Spleen (tissue), 7 donors: ENCODE measurements around the gene SHTN1.

Experiments used
- POLR2A ChIP-seq, 3 donors: fragments of 450-650 bp; IDR thresholded peaks; one replicate each; pipeline ENCODE4 v1.5.1; 2017; ENCODE audit warnings: antibody characterized with exemption in 3 of 3, mild to moderate bottlenecking in 1 of 3
- TF ChIP-seq, protein P1 (sequence below), 11 experiments: fragments of 200-600 bp in 7 of 11; fragments of 450-650 bp in 4 of 11; sonication (generic) in 4 of 11; IDR thresholded peaks in 8 of 11; conservative IDR thresholded peaks in 3 of 11; 1 replicate in 7 of 11; 2 replicates in 4 of 11; pipeline versions ENCODE4 v1.4.0 to v1.8.0; 2016 to 2021; ENCODE audit warnings: antibody characterized with exemption in 11 of 11, inconsistent platforms in 4 of 11, mild to moderate bottlenecking in 1 of 11
- donor health status: DM: no; HTN: no; CAD: no; lungs with moderate emphysema.
- donor health status: DM: no; HTN: no; CAD: no.
- donor health status: DM: no; HTN: no; CAD: no.

DNA sequence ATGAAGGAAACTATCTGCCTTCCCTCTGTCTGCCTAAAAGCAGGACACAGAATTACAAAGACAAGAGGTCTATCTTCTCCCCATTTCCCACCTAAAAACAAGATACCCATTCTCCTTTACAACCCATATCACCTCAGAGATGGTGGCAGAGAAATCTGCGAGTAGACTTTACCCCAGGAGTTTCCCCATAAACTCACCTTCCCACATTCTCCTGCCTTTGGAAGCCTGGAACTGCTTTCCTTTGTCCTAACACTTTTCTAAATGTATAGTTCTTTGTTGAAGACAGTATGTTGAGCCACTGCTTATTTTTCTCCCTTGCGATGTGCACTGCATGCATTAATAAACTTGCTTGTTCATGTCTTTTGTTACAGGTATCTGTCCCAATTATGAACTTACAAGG is 8.0 kb downstream of the SHTN1 start:
- TF ChIP-seq, protein P1, sequence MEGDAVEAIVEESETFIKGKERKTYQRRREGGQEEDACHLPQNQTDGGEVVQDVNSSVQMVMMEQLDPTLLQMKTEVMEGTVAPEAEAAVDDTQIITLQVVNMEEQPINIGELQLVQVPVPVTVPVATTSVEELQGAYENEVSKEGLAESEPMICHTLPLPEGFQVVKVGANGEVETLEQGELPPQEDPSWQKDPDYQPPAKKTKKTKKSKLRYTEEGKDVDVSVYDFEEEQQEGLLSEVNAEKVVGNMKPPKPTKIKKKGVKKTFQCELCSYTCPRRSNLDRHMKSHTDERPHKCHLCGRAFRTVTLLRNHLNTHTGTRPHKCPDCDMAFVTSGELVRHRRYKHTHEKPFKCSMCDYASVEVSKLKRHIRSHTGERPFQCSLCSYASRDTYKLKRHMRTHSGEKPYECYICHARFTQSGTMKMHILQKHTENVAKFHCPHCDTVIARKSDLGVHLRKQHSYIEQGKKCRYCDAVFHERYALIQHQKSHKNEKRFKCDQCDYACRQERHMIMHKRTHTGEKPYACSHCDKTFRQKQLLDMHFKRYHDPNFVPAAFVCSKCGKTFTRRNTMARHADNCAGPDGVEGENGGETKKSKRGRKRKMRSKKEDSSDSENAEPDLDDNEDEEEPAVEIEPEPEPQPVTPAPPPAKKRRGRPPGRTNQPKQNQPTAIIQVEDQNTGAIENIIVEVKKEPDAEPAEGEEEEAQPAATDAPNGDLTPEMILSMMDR (IDR thresholded peaks at IDR 0.05 in 8 of 11, conservative IDR thresholded peaks at IDR 0.05 in 3 of 11): no peak
- TF ChIP-seq POLR2A (IDR thresholded peaks at IDR 0.05): no peak
